GM19099 (cell line): ENCODE results near the gene TBL3.

ENCODE experiments used
- POLR2A ChIP-seq: IDR thresholded peaks from 3 replicates; pipeline ENCODE4 v1.6.1; 2011; ENCODE audit warnings: low read depth; ENCODE audit not compliant: insufficient read length; ENCODE audit errors: extremely low read depth

Gene TBL3

DNA sequence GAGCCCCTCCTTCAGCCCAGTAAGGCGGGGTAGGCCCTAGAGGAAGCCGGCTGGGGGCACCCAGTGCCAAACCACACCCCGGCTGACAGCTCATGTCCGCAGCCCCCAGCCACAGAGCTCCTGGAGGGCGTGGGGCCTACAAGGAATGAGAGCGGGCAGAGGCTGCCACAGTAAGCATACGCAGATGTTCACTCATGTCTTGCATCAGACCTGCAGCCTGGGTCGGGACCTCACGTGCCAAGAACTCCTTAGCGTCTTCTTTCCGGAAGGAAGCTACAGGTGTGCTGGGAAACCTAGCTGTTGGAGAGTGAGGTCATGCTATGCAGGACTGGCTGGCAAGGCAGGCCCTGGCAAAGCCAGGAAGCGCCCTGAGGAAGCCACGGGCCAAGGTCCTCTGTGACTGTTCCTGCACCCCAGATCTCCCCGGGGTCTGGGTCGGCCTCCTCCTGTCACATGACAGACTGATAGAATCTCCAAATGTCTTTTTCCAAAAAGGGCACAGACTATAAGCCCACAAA lies 36.2 kb downstream of the TBL3 start:
- no peak for TF ChIP-seq POLR2A

DNA sequence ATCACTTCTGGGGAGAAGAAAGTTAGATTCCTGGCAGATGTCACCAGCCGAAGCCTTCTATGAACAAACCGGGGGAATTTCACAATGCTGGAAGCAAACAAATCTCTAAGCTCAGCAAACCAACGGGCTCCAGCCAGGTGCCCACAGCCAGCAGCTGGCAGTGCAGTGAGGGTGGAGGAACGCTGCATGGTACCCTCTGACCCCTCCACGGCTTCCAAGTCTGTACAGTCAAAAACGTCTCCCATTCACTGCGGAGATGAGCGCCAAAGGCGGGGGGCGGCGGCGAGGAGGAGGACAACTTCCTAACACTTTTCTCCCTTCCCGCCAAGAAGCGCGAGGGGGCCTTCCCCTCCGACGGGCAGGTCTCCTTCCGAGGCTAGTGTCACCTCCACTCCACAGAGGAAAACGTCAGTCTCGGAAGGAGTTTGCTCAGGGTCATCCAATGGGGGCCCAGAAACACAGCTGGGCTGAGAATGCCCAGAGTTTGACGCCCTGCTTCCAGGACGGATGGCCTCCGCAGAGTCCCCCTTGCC lies 36.8 kb downstream of the TBL3 start:
- no peak for TF ChIP-seq POLR2A

DNA sequence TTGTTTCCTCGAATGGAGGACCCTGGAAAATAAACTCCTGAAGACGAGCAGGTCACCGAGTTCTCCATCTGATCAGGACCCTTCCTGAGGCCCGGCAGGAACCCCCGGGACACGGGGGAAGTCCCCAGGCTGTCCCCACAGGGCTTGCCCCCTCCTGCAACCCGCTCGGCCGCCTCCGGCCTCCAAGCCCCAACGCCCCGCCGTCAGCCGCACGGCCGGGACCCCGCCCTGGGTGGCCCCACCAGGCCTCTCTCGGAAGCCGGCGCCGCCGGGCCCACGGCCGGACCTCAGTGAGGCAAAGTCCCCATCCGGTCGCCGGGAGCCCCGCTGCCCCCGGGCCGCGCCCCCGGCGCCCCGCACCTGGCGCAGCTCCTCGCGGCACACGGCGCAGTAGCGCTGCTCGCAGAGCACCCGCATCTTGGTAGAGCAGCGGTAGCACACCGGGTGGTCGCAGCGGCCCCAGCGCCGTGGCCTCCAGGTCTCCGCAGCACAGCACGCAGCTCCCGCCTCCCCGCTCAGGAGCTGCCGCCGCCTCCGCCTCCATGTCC lies 37.4 kb downstream of the TBL3 start:
- TF ChIP-seq POLR2A: no peak

DNA sequence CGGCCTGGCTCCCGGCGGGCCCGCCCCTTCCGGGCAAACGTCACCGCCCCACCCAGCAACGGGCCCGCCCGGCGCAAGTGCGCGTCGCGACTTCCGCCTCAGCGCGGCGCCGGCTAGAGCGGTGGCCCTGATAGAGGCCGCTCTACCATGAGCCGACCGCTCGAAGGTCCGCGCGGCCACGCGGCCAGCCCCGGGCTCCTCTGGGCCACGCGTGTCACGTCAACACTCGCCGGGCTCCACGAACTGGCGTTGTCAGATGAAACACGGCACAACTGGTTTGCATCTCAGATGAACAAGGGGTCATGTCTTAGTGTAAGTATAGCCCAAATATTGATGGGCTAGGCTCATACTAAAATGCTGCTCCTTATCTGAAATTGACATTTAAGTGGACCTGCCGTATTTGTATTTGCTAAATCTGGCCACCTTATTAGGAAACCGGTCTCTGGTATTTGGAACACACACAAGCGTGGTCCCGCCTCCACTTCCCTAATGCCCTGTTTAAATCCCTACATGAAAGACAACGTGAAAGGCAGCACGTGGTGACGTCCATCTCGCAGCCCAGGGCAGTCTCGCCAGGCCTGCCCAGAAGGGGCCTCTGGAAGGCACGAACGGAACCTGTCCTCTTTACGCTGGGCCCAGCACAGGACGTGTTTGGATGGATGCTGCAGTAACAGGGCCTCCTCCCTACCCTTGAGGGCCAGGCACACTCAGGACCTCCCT lies 38.1 kb downstream of the TBL3 start, which contains the start of gene ZNF598:
TSS of gene ZNF598 (minus strand) at position 31 of the 720 bp plus-strand sequence.
- TF ChIP-seq POLR2A: peak; percentile 96

DNA sequence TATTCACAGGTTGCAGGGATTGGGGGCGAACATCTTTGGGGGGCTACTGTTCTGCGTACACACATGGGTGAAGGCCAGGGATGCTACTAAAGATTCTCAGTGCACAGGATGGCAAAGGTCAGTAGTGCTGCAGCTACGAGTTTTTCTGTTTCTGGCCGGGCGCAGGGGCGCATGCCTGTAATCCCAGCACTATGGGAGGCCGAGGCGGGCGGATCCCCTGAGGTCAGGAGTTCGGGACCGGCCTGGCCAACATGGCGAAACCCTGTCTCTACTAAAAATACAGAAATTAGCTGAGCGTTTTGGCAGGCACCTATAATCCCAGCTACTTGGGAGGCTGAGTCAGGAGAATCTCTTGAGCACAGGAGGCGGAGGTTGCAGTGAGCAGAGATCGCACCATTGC lies 41.7 kb downstream of the TBL3 start:
- TF ChIP-seq POLR2A: no peak

DNA sequence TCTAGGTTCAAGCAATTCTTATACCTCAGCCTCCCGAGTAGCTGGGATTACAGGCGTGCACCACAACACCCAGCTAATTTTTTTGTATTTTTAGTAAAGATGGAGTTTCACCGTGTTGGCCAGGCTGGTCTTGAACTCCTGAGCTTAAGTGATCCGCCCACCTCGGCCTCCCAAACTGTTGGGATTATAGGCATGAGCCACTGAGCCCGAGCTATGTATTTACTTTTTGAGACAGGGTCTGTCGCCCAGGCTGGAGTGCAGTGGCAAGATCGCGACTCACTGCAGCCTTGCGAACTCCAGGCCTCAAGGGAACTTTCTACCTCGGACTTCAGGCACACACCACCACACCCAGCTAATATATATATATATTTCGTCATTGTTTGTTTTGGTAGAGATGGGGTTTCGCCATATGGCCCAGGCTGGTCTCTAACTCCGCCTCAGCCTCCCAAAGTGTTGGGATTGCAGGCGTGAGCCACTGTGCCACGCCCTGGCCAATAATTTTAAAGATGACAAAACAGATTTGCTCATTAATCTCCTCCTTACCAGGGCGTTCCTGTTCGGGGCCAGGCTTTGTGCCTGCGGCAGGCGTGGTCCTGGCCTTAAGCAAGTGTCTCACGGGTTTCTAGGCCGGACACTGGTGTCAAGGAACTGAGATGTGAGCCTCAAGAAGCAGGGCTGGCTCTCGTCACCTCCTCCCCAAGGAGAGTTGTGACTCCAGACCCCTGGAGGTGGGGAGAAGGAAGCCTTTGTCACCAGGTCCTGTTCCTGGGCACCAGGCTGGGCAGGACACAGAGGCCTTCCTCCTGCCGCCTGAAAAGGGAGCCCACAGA lies 43.5 kb downstream of the TBL3 start:
- no peak for TF ChIP-seq POLR2A

DNA sequence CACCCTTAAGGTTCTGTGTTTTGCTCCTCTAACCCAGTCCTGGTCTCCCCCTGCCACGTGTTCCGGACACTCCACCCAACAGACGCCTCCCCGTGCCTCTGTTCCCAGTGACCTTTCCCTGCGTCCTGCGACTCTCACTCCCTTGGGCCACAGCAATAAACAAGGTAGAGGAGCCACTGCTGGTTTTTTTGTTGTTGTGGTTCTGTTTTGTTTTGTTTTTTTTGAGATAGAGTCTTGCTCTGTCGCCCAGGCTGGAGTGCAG lies 44.0 kb downstream of the TBL3 start:
- TF ChIP-seq POLR2A: no peak

DNA sequence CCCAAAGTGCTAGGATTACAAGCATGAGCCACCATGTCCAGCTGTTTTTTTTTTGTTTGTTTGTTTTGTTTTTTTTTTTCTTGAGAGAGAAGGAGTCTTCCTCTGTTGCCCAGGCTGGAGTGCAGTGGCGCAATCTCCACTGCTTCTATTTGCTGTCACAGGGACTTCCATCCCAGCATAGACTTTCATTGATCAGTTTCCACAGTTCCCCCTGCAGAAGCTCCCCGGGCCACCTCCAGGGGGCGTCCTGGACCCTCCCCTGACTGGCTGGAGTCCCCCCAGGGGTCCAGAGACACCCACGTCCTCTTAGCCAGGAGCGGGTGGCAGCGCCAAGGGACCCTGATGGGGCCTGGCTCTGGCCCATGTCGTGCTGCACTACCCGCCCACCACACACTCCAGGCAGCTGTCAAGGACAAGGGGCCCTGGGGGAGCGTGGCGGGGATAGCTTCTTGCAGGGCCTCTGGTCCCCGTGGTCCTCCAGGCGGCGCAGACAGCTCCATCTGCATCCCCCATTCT lies 44.6 kb downstream of the TBL3 start:
- no peak for TF ChIP-seq POLR2A

DNA sequence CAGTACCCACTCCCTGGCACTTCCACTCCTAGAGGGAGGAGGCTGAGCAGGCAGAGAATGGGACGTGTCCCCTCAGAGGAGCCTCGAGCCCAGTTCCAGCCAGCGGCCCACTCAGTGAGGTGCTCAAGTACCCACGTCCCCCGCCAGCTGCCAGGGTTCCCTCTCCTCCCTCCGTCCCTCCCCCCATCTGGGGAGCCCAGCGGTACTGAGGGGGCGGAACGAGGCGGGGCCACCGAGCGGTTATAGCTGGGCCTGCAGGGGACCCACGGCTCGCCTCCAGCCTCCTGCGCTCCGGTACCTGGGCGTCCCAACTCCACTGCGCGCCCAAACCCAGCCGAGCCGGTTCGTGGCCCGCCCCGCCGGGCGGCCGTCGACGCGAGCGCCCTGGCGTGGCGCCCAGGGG lies 47.7 kb downstream of the TBL3 start, which contains the start of gene NPW:
TSS of gene NPW (plus strand) at position 268 of the 403 bp plus-strand sequence.
- no peak for TF ChIP-seq POLR2A

DNA sequence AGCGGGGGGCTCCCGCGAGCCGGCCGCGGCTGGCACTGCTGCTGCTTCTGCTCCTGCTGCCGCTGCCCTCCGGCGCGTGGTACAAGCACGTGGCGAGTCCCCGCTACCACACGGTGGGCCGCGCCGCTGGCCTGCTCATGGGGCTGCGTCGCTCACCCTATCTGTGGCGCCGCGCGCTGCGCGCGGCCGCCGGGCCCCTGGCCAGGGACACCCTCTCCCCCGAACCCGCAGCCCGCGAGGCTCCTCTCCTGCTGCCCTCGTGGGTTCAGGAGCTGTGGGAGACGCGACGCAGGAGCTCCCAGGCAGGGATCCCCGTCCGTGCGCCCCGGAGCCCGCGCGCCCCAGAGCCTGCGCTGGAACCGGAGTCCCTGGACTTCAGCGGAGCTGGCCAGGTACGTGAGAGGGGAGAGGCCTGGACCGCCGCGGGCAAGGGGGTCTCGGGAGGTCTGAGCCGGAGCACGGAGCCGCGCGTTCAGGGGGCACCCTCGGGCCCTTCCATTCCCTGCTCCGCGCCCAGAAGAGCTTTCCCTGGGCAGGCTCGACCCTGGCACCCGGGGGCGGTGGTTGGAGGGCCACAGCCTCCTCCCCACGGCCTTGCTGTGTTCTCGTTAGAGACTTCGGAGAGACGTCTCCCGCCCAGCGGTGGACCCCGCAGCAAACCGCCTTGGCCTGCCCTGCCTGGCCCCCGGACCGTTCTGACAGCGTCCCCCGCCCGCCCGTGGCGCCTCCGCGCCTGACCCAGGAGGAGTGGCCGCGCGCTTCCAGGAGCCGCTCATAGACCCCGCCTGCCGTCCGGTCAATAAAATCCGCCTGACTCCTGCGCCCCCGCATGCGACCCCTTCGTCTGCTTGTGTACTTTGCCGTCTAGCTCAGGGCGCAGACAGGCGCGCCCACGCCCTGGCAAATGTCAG lies 48.3 kb downstream of the TBL3 start:
- no peak for TF ChIP-seq POLR2A

DNA sequence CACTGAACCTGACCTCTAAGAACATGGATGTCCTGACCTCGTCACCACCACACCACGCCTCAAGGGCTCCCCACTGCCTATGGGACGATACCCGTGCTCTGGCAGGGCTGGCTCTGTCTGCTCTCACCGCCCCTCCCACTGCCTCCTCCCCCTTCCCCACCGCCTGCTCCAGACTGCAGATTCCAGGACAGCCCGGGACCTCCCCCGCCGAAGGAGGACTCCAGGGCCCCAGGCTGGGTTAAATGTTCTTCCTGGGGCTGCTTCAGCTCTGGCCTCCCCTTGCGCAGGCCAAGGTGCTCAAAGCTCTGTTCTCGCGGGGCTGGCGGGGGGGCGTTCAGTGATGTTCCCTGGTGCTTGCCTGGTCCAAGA lies 50.9 kb downstream of the TBL3 start:
- no peak for TF ChIP-seq POLR2A

DNA sequence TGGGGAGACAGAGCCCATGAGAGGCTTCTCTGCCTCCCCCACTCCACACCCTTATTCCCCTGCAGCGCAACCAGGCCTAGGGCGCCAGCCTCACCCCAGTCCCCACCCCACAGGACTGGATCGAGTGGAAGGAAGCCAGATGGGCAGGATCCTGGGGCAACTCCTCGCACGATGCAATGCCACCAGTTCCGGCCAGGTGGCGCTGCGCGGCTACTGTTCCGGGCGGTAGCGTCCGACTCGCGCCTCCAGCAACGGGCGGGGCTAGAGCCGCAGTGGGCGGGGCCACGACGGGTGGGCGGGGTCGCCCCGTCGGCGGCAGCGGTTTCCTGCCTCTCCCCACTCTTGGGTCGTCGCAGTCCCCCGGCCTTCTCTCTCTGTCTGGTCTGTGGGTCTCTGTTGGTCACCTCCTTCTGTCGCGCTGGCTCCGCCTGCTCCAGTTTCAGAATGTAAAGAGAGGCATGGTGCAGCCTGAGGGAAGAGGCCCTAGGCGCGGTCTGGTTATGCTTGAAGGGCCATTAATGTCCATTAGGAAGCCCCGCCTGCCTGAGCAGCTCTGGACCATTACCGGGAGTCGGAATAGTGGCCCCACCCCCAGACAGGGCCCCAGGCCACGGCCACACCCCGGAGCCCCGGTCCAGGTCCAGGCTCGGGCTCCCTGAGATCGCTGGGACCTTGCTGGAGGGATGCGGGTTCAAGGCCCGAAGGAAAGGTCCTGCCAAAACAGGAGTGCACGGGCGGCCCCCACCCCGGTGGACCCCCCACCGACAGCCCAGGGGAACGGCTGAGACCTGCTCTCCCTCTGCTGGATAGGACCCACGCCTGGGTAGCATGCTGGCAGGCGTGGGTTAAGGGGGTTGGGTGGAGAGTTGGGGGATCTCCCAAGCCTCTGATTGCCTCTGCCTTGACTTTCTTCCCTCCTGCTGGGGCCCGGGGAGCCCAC lies 51.5 kb downstream of the TBL3 start:
- no peak for TF ChIP-seq POLR2A

DNA sequence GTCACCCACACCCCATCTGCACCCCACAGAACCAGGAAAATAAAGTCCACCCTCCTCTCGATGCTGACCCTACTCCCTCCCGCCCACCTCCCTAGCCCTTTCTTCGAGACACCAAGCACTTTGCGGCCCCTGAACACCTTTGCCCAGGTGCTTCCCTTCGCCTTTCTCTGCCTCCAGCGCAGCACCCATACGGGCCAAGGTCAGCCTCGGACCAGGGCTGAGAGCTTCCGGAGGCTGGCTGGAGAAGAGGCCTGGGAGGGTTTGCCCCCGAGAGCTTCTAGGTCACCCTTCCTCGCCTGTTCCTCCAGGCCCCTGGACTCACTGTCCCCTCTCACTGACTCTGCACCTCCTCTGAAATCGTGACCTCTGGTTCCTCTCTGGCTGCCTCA lies 52.2 kb downstream of the TBL3 start:
- no peak for TF ChIP-seq POLR2A
